Dermis microvascular lymphatic vessel endothelial cell (primary cell): ENCODE results near the gene ZNF718. TPM values are rescaled to one million over a fixed set of nuclear protein-coding genes. Genes with fewer than 3 reads are reported as not detected.

Source experiments
- total RNA-seq: library from RNA; depleted of rRNA; stranded (reverse); fragments of >200 nt; gene quantifications from 2 replicates; pipeline ENCODE4 v1.2.1, GENCODE V29; 2014

ZNF718 gene
- total RNA-seq, 1 donor from 2014 or later, result 3.9 TPM

Other genes with a start within 250 kb of the ZNF718 start
- gene ZNF595, start 71.2 kb upstream of the ZNF718 start, total RNA-seq, result 4.2 and 21.0 TPM in 2 replicates
- 0.63 and 1.4 TPM in 2 replicates for gene ZNF732, start 181.0 kb downstream of the ZNF718 start, total RNA-seq
- 7.7 and 8.2 TPM in 2 replicates for gene ZNF141, start 213.3 kb downstream of the ZNF718 start, total RNA-seq